HG03196 (cell line): Measurements from ENCODE around the gene GOT1.

Source experiments
- ATAC-seq: cut with Tn5 transposase; IDR thresholded peaks from one replicate; pipeline ENCODE4 v1.9.1; 2021; ENCODE audit not compliant: unreplicated experiment

The GOT1 gene

GRCh38 chr10:99365311-99365710, 65.1 kb downstream of the GOT1 start:
- ATAC-seq: no peak

DNA sequence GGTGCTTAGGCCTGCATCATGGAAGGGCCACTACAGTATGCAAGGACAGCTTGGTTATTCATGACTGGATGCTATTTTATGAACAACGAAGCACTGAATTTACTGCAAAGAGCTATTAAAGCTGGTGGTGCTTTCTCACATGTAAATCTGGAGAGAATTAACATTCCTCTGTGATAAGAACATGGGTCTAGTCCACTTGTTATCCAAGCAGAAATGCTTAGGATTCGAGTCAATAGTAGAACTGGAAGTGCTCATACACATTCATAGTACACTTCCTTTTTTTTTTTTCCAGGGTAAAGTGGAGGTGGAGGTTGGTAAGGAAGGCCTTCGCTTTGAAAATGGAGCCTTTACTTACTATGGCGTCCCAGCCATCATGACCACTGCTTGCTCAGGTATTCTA, 66.3 kb downstream of the GOT1 start:
- no peak for ATAC-seq

DNA sequence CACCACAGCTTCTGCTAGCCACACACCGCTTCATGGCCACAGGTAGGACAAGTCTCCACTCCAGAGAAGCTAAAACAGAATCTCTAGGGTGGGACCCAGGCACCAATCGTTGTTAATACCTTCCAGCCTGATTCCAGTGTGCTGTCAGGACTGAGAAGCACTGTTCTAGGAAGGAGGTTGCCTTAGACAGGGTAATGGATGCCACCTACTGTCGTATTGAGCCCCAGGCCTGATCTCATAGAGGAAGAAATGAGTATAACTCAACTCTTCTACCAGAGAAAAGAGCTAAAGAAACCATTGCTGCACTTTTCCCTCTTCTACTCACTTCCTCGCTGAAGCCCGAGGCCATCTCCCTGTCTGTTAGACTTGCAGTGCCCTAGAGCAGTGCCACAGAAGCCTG, 69.5 kb downstream of the GOT1 start:
- no peak for ATAC-seq

GRCh38 chr10:99358101-99358500, 72.3 kb downstream of the GOT1 start:
- ATAC-seq: no peak

GRCh38 chr10:99357691-99358090, 72.7 kb downstream of the GOT1 start:
- ATAC-seq: no peak

DNA sequence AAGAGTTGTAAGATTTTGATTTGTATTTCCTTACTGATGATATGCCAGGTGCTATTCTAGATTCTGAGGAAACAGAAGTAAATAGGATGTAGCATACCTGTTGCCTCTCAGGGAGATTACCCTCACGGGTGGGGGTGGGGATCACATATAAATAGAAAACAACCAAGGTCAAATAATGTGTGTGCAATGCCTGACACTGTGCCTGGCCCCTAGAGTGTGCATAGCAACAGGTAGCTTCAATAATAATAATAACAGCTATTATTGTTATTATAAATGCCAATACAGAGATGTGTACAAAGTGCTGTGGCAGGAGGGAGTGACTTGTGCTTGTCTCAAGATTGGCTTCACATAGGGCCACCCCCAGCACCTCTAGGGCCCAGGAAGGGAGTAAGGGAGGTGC, 77.2 kb downstream of the GOT1 start:
- no peak for ATAC-seq

- ATAC-seq: no peak
These were observed 82.8 kb downstream of the GOT1 start for GRCh38 chr10:99347672-99348071.
